Sigmoid colon (tissue), 7 donors: ENCODE results near the gene PLEKHA8. TPM values are rescaled to one million over a fixed set of nuclear protein-coding genes. Genes with fewer than 3 reads are reported as not detected.
"Not testable (repeated sequence)": the region's sequence is repeated elsewhere in the genome, so short reads cannot be mapped to it uniquely, and the experiment has no call there.

Source experiments
- DNase-seq: peaks from one replicate; pipeline ENCODE4 v3.0.0-alpha.2; 2019
- H3K27ac ChIP-seq, 4 donors: fragments of 200-600 bp; sonication (generic); one replicate each; pipeline ENCODE4 v1.5.1; 2016 to 2019; ENCODE audit warnings: mild to moderate bottlenecking in 1 of 4
- H3K27me3 ChIP-seq, 3 donors: fragments of 200-600 bp; sonication (generic); one replicate each; pipeline ENCODE4 v1.5.1; 2019; ENCODE audit warnings: mild to moderate bottlenecking in 1 of 3
- H3K36me3 ChIP-seq, 4 donors: fragments of 200-600 bp; sonication (generic); one replicate each; pipeline ENCODE4 v1.5.1; 2016 to 2019
- H3K4me1 ChIP-seq, 4 donors: fragments of 200-600 bp; sonication (generic); one replicate each; pipeline ENCODE4 v1.5.1; 2017 to 2019
- H3K4me3 ChIP-seq, 4 donors: fragments of 200-600 bp; sonication (generic); one replicate each; pipeline ENCODE4 v1.5.1; 2017 to 2019; ENCODE audit warnings: mild to moderate bottlenecking in 2 of 4, moderate library complexity in 1 of 4
- H3K9me3 ChIP-seq, 4 donors: fragments of 200-600 bp in 3 of 4; sonication (generic) in 3 of 4; one replicate each; pipeline versions ENCODE4 v1.5.1 to v1.6.1; 2013 to 2019
- EP300 ChIP-seq, 4 donors: sonication (generic); formaldehyde crosslinking; IDR thresholded peaks; one replicate each; pipeline ENCODE4 v1.6.1; 2017; ENCODE audit warnings: antibody characterized with exemption in 4 of 4
- POLR2A ChIP-seq, 2 donors: fragments of 450-650 bp; IDR thresholded peaks; one replicate each; pipeline ENCODE4 v1.6.1; 2016; ENCODE audit warnings: antibody characterized with exemption in 2 of 2, mild to moderate bottlenecking in 2 of 2, moderate library complexity in 2 of 2
- POLR2AphosphoS5 ChIP-seq, 4 donors: sonication (generic); formaldehyde crosslinking; IDR thresholded peaks; one replicate each; pipeline ENCODE4 v1.6.1; 2017; ENCODE audit warnings: antibody characterized with exemption in 4 of 4
- WGBS, 2 donors: extraction: QIAGEN DNeasy Blood & Tissue Kit; methylation state at CpG; one replicate each; pipeline ENCODE4 v1.1.7; 2013; 5-methylcytosine and 5-hydroxymethylcytosine counted together
- intact Hi-C: fragments of 100-400 bp; cut with DNase I; formaldehyde crosslinking; loops from one replicate; pipeline ENCODE4 v1.15.1; 2023
- polyA plus RNA-seq, 3 donors: library from polyadenylated mRNA; stranded (reverse); fragments of 200-250 nt; gene quantifications; one replicate each; pipeline ENCODE4 v1.2.3, GENCODE V29; 2013
- total RNA-seq, 4 donors: library from RNA; depleted of rRNA; stranded (reverse); fragments of >200 nt; gene quantifications; one replicate each; pipeline ENCODE4 v1.1.0, GENCODE V29; 2016
- TF ChIP-seq, protein P1 (sequence below), 4 experiments: fragments of 450-650 bp in 3 of 4; fragments of 200-600 bp in 1 of 4; IDR thresholded peaks; one replicate each; pipeline ENCODE4 v1.5.1; 2016 to 2019; ENCODE audit warnings: antibody characterized with exemption in 4 of 4, mild to moderate bottlenecking in 3 of 4, moderate library complexity in 2 of 4
- donor health status: healthy with polysubstance abuse.
- donor health status: Bipolar disorder and iron deficiency.
- donor health status: healthy.

PLEKHA8 gene
- total and polyA plus RNA-seq, 7 donors, result 3.2 to 12.2 (median 7.7) TPM

DNA sequence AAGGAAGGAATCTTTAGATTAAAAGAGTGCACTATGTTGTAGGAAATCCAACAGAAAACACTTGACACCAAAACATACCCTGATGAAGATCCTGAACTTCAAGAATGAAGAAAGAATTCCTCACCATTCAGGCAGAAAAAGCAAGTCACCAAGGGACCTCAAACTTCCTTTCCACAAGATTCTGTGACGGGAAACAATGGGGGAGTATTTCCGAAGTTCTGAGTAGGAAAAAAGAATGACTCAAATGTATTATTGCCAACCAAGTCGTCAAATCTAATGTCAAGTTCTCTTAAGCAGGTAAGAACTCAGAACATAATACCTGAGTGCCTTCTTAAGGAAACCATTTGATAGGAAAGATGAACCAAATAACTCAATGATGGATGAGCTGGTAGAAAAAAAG is 61.9 kb downstream of the PLEKHA8 start:
- no peaks in the 10 kb centered on the region for H3K9me3 ChIP-seq
- intact Hi-C loops, result no loop called here
- no peaks in the 10 kb centered on the region for H3K27me3 ChIP-seq
- WGBS, 2 donors, result 73 to 90% methylated on average over 3 of the region's 3 CpGs
- no peak overlapping the region for H3K4me3 ChIP-seq
- no peaks in the 10 kb centered on the region for H3K4me1 ChIP-seq
- TF ChIP-seq EP300 (IDR thresholded peaks at IDR 0.05) (no peak), POLR2A (IDR thresholded peaks at IDR 0.05) (no peak), POLR2AphosphoS5 (IDR thresholded peaks at IDR 0.05) (no peak)
- TF ChIP-seq, protein P1, sequence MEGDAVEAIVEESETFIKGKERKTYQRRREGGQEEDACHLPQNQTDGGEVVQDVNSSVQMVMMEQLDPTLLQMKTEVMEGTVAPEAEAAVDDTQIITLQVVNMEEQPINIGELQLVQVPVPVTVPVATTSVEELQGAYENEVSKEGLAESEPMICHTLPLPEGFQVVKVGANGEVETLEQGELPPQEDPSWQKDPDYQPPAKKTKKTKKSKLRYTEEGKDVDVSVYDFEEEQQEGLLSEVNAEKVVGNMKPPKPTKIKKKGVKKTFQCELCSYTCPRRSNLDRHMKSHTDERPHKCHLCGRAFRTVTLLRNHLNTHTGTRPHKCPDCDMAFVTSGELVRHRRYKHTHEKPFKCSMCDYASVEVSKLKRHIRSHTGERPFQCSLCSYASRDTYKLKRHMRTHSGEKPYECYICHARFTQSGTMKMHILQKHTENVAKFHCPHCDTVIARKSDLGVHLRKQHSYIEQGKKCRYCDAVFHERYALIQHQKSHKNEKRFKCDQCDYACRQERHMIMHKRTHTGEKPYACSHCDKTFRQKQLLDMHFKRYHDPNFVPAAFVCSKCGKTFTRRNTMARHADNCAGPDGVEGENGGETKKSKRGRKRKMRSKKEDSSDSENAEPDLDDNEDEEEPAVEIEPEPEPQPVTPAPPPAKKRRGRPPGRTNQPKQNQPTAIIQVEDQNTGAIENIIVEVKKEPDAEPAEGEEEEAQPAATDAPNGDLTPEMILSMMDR (IDR thresholded peaks at IDR 0.05), result no peak
- no peaks in the 10 kb centered on the region for H3K36me3 ChIP-seq
- no peak overlapping the region for H3K27ac ChIP-seq
- DNase-seq, result no peak

DNA sequence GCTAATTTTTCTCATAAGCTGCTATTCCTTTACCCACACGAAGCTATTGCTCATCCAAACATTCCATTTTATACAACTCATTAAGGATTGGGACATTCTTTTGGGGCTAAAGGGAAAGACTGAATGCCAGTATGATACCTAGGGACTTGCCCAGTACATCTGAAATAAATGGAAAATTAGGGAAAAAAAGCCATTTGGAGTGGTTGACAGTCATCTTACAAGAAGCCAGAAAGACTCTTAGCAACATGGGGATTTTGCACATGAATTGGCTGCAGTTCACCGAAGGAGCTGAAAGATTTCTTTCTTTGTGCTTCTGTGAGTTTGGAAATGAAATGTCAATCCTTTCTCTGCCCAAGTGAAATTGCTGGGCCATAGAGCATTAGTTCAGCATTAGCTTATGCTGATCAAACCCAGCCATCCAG is 63.3 kb downstream of the PLEKHA8 start:
- intact Hi-C loops, result no loop called here
- no peak for DNase-seq
- Histone ChIP-seq H3K27me3 (no peaks in the 10 kb centered on the region), H3K9me3 (no peaks in the 10 kb centered on the region), H3K36me3 (no peaks in the 10 kb centered on the region), H3K4me3 (no peak overlapping the region), H3K27ac (peak overlapping the region in 1 of 4 donors; percentile 38), H3K4me1 (no peaks in the 10 kb centered on the region)
- 84 to 88% methylated on average over 2 of the region's 2 CpGs for WGBS, 2 donors
- TF ChIP-seq, protein P1 (IDR thresholded peaks at IDR 0.05), result no peak
- TF ChIP-seq POLR2A (IDR thresholded peaks at IDR 0.05), result no peak
- no peak for TF ChIP-seq EP300 (IDR thresholded peaks at IDR 0.05)
- no peak for TF ChIP-seq POLR2AphosphoS5 (IDR thresholded peaks at IDR 0.05)

DNA sequence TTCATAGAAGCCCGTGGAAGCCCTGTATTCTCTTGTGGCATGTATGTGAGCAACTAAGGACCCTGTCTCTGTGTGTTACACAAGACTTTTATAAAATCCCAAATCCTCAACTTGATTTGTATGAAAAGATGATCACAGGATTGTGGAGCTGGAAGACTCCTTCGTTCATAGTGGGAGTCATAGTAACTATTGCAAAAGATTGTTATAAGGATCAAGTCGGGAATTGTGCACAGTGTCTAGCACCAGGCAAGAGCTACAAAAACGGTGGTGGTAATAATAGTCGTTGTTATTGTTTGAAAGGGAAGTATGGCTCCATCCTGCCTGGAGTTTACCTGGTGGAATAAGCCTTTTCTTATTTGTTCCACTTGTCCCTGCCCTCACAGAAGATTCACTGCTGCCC is 63.8 kb downstream of the PLEKHA8 start:
- Histone ChIP-seq H3K4me1 (no peaks in the 10 kb centered on the region), H3K36me3 (no peaks in the 10 kb centered on the region), H3K9me3 (no peaks in the 10 kb centered on the region), H3K4me3 (no peak overlapping the region), H3K27me3 (no peaks in the 10 kb centered on the region), H3K27ac (peak overlapping the region in 1 of 4 donors; percentile 38)
- TF ChIP-seq POLR2A (IDR thresholded peaks at IDR 0.05) (no peak), EP300 (IDR thresholded peaks at IDR 0.05) (no peak), POLR2AphosphoS5 (IDR thresholded peaks at IDR 0.05) (no peak)
- TF ChIP-seq, protein P1 (IDR thresholded peaks at IDR 0.05), result no peak
- 92 to 94% methylated on average over 5 of the region's 5 CpGs for WGBS, 2 donors
- DNase-seq, result no peak
- intact Hi-C loops, result no loop called here

DNA sequence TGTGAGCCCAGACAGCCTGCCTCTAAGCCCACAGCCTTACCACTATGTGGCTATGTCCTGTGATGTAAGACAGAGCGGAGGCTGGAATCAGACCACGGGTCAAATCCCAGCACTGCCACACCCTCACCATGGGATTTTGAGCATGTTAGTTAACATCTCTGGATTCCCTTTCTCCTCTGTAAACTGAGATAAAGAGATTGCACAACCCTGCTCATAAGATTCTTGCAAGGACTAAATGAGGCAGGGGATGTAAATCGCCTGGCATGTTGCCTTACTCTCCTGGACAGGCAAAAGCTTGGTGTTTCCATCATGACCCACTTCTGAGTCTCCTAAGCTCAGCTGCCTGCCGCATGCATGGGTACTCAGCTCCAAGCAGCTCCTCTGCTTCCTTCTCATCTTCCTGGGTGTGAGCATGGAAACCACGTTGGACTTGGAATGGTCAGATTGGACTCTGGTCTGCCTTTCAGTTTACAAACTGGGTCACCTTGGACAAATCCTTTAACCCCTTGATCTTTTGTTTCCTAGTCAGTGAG is 65.3 kb downstream of the PLEKHA8 start:
- H3K4me3 ChIP-seq, result no peak overlapping the region
- intact Hi-C loops, result no loop called here
- H3K9me3 ChIP-seq, result no peaks in the 10 kb centered on the region
- DNase-seq, result peak; percentile 62
- WGBS, 2 donors, result 80 to 89% methylated on average over 5 of the region's 5 CpGs
- H3K4me1 ChIP-seq, result no peaks in the 10 kb centered on the region
- no peaks in the 10 kb centered on the region for H3K27me3 ChIP-seq
- TF ChIP-seq, protein P1 (IDR thresholded peaks at IDR 0.05), result no peak
- TF ChIP-seq EP300 (IDR thresholded peaks at IDR 0.05), result no peak
- peak in 1 of 4 donors; percentile 9 for TF ChIP-seq POLR2AphosphoS5 (IDR thresholded peaks at IDR 0.05)
- no peak for TF ChIP-seq POLR2A (IDR thresholded peaks at IDR 0.05)
- H3K27ac ChIP-seq, result peak overlapping the region in 1 of 4 donors; percentile 5
- H3K36me3 ChIP-seq, result no peaks in the 10 kb centered on the region

DNA sequence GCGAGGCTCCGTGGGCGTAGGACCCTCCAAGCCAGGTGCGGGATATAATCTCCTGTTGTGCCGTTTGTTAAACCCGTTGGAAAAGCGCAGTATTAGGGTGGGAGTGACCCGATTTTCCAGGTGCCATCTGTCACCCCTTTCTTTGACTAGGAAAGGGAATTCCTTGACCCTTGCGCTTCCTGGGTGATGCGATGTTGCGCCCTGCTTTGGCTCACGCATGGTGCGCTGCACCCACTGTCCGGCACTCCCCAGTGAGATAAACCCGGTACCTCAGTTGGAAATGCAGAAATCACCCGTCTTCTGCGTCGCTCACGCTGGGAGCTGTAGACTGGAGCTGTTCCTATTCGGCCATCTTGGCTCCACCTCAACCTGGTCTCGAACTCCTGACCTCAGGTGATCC is 70.4 kb downstream of the PLEKHA8 start:
- H3K36me3 ChIP-seq, H3K9me3 ChIP-seq, DNase-seq, H3K4me3 ChIP-seq, intact Hi-C loops, H3K4me1 ChIP-seq, H3K27ac ChIP-seq, H3K27me3 ChIP-seq: not testable (repeated sequence)
- 94 to 97% methylated on average over 21 of the region's 21 CpGs for WGBS, 2 donors
